Smooth muscle cell (in vitro differentiated cells): ENCODE data around the gene PNPLA2. TPM values are rescaled to one million over a fixed set of nuclear protein-coding genes. Genes with fewer than 3 reads are reported as not detected.

ENCODE experiments used
- DNase-seq: peaks from one replicate; lab custom pipeline; 2025; ENCODE audit not compliant: unreplicated experiment; lab: John Stamatoyannopoulos, UW
- H2AFZ ChIP-seq: fragments of 200-600 bp; sonication (generic); 2 replicates; pipeline ENCODE4 v1.6.0; 2016; ENCODE audit warnings: antibody characterized with exemption, low read depth, mild to moderate bottlenecking
- H3F3A ChIP-seq: fragments of 200-600 bp; sonication (generic); 2 replicates; pipeline ENCODE4 v1.6.0; 2017; ENCODE audit warnings: antibody characterized with exemption, low read depth
- H3K27ac ChIP-seq: fragments of 200-600 bp; sonication (generic); 2 replicates; pipeline ENCODE4 v1.5.1; 2016; ENCODE audit warnings: low read depth, mild to moderate bottlenecking
- H3K27me3 ChIP-seq: fragments of 200-600 bp; sonication (generic); 2 replicates; pipeline ENCODE4 v1.6.1; 2016; ENCODE audit warnings: low read depth, mild to moderate bottlenecking
- H3K36me3 ChIP-seq: fragments of 200-600 bp; sonication (generic); 2 replicates; pipeline ENCODE4 v1.5.1; 2016; ENCODE audit warnings: low read depth
- H3K4me1 ChIP-seq: fragments of 200-600 bp; sonication (generic); 2 replicates; pipeline ENCODE4 v1.5.1; 2016; ENCODE audit warnings: low read depth
- H3K4me2 ChIP-seq: fragments of 200-600 bp; sonication (generic); 2 replicates; pipeline ENCODE4 v1.6.0; 2016; ENCODE audit warnings: mild to moderate bottlenecking
- H3K4me3 ChIP-seq: fragments of 200-600 bp; sonication (generic); 2 replicates; pipeline ENCODE4 v1.5.1; 2016; ENCODE audit warnings: mild to moderate bottlenecking
- H3K79me2 ChIP-seq: fragments of 200-600 bp; sonication (generic); 2 replicates; pipeline ENCODE4 v1.6.0; 2016; ENCODE audit warnings: low read depth, mild to moderate bottlenecking
- H3K9ac ChIP-seq: fragments of 200-600 bp; sonication (generic); 2 replicates; pipeline ENCODE4 v1.6.0; 2016; ENCODE audit warnings: low read depth
- H3K9me3 ChIP-seq: fragments of 200-600 bp; sonication (generic); replicated peaks from 2 replicates; pipeline ENCODE4 v1.5.1; 2016; ENCODE audit warnings: low read depth
- H4K20me1 ChIP-seq: fragments of 200-600 bp; sonication (generic); 2 replicates; pipeline ENCODE4 v1.6.0; 2016; ENCODE audit warnings: low read depth
- WGBS: methylation state at CpG from one replicate; pipeline ENCODE4 v1.1.7; 2016; ENCODE audit warnings: low lambda C conversion rate; 5-methylcytosine and 5-hydroxymethylcytosine counted together
- polyA plus RNA-seq: library from polyadenylated mRNA; unstranded; fragments of >200 nt; fragmentation: Nextera tagmentation; extraction: Ambion mirVana; gene quantifications from 2 replicates; pipeline ENCODE4 v1.2.1, GENCODE V29; 2016
- total RNA-seq: library from RNA; depleted of rRNA; stranded (reverse); fragments of >200 nt; gene quantifications from 2 replicates; pipeline ENCODE4 v1.2.3, GENCODE V29; 2014
- TF ChIP-seq, protein P1 (sequence below): fragments of 200-600 bp; sonication (generic); IDR thresholded peaks from 2 replicates; pipeline ENCODE4 v1.5.1; 2017; ENCODE audit warnings: borderline replicate concordance, mild to moderate bottlenecking, antibody characterized with exemption; ENCODE audit not compliant: insufficient read depth, poor library complexity, severe bottlenecking

Gene PNPLA2
- total and polyA plus RNA-seq, 2 experiments from 2014 or later, result 12.4 to 26.4 TPM

DNA sequence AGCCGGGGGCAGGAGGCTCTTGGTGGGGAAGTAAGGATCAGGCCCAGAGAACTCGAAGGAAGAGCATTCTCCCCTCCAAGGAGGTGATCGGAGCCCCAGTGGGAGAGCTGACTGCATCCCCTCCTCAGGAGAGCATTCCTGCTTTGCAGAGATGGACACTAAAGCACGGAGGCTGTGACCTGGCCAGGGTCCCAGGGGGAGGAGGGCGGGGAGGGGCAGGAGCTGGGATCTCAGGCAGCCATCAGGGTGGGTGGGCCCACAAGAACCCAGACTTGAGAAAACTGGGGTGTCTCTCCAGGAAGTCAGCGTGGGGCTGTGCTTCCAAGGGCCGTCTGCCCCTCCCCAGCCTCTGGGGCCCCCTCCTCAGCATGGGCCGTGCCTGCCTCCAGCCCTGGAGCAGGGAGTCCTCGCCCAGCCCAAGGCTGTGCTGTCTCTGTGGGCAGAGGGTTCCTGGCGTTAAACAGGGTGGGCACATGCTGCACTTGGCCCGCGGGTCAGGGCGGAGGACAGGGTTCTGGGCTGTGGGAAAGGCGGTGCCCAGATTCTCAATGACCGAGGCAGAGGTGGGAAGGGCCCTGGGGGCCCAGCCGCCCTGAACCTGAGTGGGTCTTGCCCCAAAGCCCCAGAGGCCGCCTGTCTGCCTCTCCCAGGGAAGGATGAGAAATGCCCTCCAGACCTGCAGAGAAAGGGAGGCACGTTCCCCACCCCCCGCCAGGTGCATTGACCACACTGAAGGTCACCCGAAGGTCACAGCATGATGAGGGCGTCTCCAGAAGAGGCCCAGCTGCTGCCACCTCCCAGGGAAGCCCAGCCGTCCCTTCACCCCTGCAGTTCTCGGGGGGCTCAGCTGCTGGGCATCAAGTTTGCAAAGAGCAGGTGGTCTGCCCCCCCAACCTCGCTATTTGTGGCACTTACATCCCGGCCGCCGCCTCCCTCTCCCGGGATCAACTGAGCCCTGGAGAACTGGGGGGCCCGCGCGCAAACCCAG lies 29.5 kb upstream of the PNPLA2 start:
- Histone ChIP-seq H3K79me2 (no peaks in the 10 kb centered on the region), H3F3A (peaks cover 5% of the 10 kb centered on the region), H4K20me1 (peaks cover 7% of the 10 kb centered on the region), H3K4me1 (no peaks in the 10 kb centered on the region), H3K9ac (no peak overlapping the region), H3K27ac (no peak overlapping the region), H3K4me2 (no peak overlapping the region), H3K4me3 (no peak overlapping the region), H2AFZ (no peak overlapping the region), H3K36me3 (no peaks in the 10 kb centered on the region), H3K9me3 (no peaks in the 10 kb centered on the region), H3K27me3 (no peaks in the 10 kb centered on the region)
- TF ChIP-seq, protein P1, sequence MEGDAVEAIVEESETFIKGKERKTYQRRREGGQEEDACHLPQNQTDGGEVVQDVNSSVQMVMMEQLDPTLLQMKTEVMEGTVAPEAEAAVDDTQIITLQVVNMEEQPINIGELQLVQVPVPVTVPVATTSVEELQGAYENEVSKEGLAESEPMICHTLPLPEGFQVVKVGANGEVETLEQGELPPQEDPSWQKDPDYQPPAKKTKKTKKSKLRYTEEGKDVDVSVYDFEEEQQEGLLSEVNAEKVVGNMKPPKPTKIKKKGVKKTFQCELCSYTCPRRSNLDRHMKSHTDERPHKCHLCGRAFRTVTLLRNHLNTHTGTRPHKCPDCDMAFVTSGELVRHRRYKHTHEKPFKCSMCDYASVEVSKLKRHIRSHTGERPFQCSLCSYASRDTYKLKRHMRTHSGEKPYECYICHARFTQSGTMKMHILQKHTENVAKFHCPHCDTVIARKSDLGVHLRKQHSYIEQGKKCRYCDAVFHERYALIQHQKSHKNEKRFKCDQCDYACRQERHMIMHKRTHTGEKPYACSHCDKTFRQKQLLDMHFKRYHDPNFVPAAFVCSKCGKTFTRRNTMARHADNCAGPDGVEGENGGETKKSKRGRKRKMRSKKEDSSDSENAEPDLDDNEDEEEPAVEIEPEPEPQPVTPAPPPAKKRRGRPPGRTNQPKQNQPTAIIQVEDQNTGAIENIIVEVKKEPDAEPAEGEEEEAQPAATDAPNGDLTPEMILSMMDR, result no peak
- no peak for DNase-seq
- WGBS, result 68% methylated on average over 27 of the region's 31 CpGs

DNA sequence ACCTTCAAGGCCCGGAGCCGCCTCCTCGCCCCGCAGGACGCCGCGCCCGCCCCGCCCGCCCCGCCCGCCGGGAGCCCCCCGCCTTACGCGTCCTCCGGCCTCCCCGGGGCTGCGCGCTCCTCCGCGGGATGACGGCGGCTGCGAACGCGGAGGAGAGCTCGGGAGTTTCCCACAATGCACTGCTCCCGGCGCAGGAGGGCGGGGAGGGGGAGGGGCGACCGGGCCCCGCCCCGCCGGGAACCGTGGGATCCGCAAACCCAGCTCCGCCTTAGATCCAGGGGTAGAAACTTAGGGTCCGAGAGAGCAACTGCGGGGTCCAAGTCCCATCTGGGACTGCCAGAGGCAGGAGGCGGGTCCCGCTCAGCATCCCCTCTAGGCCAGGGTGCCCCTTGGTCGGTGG lies 28.8 kb upstream of the PNPLA2 start, which contains the start of gene CEND1:
Gene CEND1, minus strand, starts transcription at position 148 of the 400 bp plus-strand sequence. CDS start 1,514 bp downstream, outside the sequence.
- peaks cover 5% of the 10 kb centered on the region for H3F3A ChIP-seq
- no peak within 1 kb of the TSS for H3K4me2 ChIP-seq
- no peak for DNase-seq
- whole genome bisulfite sequencing, result 26% methylated on average over 16 of the region's 44 CpGs
- H3K4me3 ChIP-seq, result no peak within 1 kb of the TSS
- H4K20me1 ChIP-seq, result peaks cover 7% of the 10 kb centered on the region
- no peaks in the 10 kb centered on the region for H3K79me2 ChIP-seq
- no peaks in the 10 kb centered on the region for H3K4me1 ChIP-seq
- no peak within 1 kb of the TSS for H3K27ac ChIP-seq
- H3K9me3 ChIP-seq, result no peaks in the 10 kb centered on the region
- H2AFZ ChIP-seq, result no peak within 1 kb of the TSS
- TF ChIP-seq, protein P1, result no peak
- no peak within 1 kb of the TSS for H3K9ac ChIP-seq
- H3K36me3 ChIP-seq, result no peaks in the 10 kb centered on the region
- H3K27me3 ChIP-seq, result no peaks in the 10 kb centered on the region

DNA sequence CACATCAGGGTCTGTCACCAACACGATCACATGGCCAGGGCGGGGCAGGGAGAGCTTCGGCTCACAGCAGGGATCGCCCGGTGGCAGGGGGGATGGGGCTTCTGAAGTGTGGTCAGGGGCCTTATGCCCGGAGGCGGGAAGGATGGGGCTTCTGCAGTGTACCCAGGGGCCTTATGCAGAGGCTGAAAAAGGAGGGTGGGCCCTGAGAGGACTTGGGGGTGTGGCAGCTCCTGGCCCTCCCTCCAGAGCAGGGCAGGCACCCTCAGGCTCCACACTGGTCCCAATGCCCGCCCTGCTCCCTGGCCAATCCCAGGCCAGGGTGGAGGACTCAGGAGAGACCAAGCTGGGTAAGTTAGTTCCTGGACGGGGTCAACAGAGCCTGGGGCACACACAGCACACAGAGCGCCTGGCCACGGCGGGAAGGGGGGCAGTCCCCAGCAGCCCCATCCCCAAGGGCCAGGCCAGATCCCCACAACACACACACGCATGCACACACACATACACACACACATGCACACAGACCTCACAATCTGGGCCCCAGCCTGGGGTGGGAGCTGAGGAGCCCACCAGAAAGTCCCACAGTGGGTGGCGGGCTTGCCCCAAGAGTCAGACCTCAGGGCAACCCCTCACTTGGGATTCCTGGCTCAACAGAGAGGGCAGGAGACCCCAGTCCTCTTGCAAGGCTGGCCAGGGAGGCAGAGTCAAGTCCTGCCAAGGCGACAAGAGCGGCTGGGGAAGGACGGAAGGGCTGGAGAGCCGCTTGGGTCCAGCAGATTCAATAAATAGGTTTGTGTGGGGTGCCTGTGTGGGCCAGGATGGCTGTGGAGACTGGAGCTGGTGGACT lies 27.8 kb upstream of the PNPLA2 start:
- no peak overlapping the region for H2AFZ ChIP-seq
- no peaks in the 10 kb centered on the region for H3K27me3 ChIP-seq
- no peaks in the 10 kb centered on the region for H3K36me3 ChIP-seq
- H3K4me1 ChIP-seq, result peaks cover 5% of the 10 kb centered on the region
- WGBS, result 72% methylated on average over 17 of the region's 18 CpGs
- no peaks in the 10 kb centered on the region for H3K9me3 ChIP-seq
- H3K79me2 ChIP-seq, result no peaks in the 10 kb centered on the region
- no peak overlapping the region for H3K4me2 ChIP-seq
- TF ChIP-seq, protein P1, result no peak
- DNase-seq, result no peak
- H3K4me3 ChIP-seq, result no peak overlapping the region
- H3F3A ChIP-seq, result peaks cover 5% of the 10 kb centered on the region
- no peak overlapping the region for H3K27ac ChIP-seq
- H3K9ac ChIP-seq, result no peak overlapping the region
- peaks cover 11% of the 10 kb centered on the region for H4K20me1 ChIP-seq
